Activated CD4-positive, alpha-beta T cell treated with anti-CD3 and anti-CD28 coated beads for 24 hours (primary cell): ENCODE data around the gene AFF1.
"Not testable (repeated sequence)": the region's sequence is repeated elsewhere in the genome, so short reads cannot be mapped to it uniquely, and the experiment has no call there.

Experiments used
- DNase-seq, 2 donors: peaks; one replicate each; pipeline ENCODE4 v3.0.0-alpha.2; 2020; ENCODE audit warnings: low read depth in 2 of 2

AFF1 gene

GRCh38 chr4:87055311-87055710, 120.5 kb downstream of the AFF1 start:
- DNase-seq, result no peak

DNA sequence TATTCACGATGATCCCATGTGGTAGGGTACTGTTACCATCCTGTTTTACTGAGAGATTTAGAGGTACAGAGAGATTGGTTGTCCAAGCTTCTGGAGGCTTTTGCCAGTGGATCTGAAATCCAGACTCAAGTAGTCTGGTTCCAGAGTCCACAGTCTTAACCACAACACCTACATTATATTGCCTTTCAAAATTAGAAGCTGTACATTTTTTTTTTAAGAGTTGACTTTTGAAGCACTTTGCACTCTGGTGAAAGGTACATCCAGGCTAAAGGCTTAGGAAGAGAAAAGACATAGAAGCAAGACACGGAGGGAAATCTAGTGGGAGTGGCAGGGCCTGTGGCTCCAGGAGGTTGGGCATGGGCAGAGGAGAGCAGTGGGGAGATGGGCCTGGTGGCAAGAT, 122.1 kb downstream of the AFF1 start:
- DNase-seq, result no peak

GRCh38 chr4:87057835-87058355, 123.1 kb downstream of the AFF1 start:
- no peak for DNase-seq

DNA sequence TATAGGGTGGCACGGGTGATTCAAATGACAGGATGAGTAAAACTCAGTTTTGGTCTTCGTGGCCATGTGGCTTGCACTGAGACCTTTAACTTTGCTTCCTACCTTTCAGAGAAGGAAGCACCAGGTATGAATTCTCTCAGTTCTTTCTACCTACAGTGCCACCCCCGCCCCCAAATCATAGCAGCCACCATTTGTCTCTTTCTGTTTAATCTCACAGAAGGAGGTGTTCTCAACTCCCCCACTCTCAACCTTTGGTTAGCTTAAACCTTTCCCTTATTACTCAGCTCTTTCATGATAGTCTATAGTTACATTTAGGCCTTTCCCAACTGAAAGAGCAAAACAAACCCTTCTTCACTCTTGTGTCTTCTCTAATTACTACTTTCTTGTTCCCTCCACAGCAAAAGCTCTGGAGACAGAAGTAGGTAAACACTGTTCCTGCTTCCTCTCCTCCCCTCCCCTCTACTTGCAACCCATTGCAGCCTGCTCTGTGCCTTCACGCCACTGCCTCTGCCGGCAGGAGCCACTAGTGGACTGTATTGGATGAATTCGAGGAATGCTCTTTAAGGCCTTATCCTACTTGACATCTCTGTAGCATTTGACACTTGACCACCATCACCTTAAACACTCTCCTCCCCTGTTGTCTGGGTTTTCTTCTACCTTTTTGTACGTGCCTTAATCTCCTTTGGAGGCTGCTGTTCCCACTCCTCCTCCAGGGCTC, 123.7 kb downstream of the AFF1 start:
- DNase-seq, result peak; percentile 35 to 36

GRCh38 chr4:87060957-87061356, 126.1 kb downstream of the AFF1 start:
- DNase-seq, result no peak

DNA sequence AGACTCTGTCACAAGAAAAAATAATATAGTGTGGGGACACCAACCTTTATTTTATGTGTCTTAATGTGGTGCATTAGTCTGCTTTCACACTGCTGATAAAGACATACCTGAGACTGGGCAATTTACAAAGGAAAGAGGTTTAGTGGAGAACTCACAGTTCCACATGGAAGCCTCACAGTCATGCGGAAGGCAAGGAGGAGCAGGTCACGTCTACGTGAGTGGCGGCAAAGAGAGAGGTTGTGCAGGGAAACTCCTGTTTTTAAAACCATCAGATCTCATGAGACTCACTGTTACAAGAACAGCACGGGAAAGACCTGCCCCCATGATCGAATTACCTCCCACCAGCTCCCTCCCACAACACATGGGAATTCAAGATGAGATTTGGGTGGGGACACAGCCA, 130.2 kb downstream of the AFF1 start:
- no peak for DNase-seq

- DNase-seq, result no peak
These were observed 131.8 kb downstream of the AFF1 start for GRCh38 chr4:87066403-87067123.

GRCh38 chr4:87067124-87067885, 132.5 kb downstream of the AFF1 start:
- DNase-seq, result no peak

- DNase-seq, result no peak
These were observed 133.8 kb downstream of the AFF1 start for GRCh38 chr4:87068583-87069021.

- DNase-seq, result no peak
These were observed 134.4 kb downstream of the AFF1 start for GRCh38 chr4:87069037-87069742.

- DNase-seq, result no peak
These were observed 136.6 kb downstream of the AFF1 start for GRCh38 chr4:87071401-87071800.

GRCh38 chr4:87072545-87072944, 137.7 kb downstream of the AFF1 start:
- not testable (repeated sequence) for DNase-seq

DNA sequence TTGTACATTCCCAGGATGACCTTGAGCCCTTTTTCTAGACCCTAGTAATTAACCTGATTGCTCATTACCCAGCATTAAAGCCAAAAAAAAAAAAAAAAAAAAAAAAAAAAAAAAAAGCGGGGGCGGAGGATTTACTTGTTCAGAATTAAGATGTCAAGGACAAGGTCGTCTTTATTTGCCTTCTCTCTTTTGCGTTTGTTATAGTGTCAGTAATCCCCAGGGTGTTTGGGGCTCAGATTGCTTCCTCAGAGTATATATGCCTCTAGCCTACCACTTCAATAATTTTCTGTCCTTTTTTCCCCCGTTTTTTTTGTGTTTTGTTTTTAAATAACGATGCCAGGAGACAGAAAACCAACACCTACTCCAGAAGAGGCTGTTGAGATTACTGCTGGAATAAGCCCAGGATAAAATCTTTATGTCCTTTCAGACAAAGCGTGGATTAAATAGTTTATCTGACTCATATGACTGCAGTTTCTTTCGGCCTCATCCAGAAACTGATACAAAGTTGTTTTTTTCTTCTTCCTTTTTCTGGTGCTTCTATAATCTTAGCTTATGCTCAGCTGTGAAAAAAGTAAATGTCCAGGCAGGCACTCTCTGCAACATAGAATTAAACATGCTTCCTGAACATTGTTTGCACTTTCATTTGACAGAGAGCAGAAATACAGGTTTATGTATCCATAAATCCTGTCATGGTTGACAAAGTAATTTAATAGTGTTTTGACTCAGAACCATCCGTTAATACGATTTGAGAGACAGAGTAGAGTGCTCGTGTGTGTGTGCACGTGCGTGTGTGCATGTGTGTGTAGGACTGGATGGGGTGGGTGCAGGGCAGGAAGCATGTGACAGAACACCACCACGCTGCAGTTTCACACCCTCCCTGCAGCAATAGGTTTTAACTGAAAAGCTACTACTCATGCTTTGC, 138.6 kb downstream of the AFF1 start:
- peak in 1 of 2 donors; percentile 61 for DNase-seq

GRCh38 chr4:87074121-87074488, 139.3 kb downstream of the AFF1 start:
- DNase-seq, result no peak

DNA sequence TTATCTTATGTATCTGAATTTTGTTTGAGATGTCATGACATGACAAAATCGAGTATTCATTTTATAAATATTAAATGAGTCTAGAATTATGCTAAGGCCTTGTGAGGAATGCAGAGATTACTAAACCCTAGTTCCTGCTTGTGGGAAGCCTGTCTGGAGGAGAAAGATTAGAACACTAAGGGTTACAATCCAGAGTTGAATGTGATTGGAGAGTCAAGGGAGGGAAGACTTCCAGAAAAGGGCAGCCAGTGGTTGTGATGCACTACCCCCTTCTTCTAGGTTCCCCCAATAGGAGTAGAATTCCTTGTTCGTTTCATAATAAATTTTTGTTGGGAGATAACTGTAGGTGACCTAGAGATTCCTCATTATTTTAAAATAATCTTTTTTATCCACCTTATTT, 141.1 kb downstream of the AFF1 start:
- DNase-seq, result no peak

- DNase-seq, result no peak
These were observed 142.0 kb downstream of the AFF1 start for GRCh38 chr4:87076690-87077358.

DNA sequence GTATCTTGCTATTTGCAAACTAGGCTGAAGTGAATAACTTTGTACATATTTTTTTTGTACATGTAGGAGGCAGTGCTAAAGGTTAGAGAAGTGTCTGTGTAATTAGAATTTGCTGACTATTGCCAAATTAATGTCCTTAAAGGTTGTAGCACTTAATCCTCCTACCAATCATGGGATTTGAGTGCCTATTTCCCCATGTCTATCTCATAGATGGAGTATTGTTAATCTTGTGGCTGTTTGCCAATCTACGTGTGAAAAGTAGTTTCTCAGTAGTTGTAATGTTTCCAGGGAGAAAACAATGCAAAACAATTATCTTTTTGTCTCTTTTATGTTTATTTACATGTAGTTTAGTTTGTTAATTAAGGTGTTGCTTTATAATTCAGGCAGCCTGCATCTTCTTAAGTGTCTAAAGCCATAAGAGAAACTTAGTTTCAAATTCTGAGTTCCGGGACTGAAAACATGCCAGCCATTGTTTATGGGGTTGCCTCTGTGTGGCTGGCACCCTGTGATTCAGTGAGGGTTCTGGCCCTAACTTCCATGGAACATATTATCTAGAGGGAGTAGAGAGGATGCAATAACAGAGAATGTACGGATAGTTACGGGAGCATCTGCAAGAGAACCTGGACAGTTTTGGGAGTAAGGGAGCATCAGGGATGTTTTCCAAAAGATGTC, 143.2 kb downstream of the AFF1 start:
- no peak for DNase-seq

DNA sequence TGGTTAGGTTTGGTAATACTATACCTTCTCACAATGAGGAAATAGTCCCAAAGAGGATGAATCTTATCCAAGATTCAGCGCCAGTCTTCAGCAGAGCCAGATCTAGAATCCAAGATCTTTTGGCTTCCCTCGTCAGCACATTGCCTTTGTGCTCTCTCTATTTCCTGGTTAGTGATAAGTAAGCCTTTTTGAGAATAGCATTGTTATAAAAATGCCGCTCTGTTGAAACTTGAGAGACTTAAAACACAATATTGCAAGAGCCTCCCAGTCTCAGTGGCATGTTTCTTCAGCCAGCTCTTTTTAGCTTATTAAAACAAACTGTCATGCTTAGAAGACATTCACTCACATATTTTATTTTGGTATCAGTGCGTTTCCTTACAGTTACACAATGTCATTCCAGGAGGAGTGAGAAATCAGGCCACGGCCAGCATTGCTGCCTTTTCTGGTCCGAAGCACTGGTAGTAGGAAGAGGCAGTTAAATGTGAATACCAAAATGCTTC, 144.2 kb downstream of the AFF1 start:
- no peak for DNase-seq

DNA sequence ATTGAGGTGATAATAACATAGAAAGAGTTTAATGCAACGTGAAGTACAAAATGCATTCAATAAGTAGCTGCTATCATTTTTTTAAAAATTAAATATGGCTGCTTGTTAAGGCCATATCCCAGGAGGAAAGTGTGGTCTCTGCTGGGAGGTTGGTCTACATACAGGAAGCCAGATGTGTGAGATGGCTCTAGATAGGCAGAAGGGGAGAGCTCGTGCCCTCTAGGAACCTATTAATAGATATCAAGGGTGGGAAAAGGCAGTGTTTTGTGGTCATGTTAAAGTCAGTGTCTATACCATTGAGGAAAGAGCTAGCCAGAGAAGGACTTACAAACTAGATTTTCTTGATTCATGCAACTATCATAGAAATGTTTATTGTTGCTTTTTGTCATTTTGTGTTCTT, 145.2 kb downstream of the AFF1 start:
- no peak for DNase-seq
